H1 (cell line): ENCODE results near the gene KLRK1. TPM values are rescaled to one million over a fixed set of nuclear protein-coding genes. Genes with fewer than 3 reads are reported as not detected.
"Not testable (repeated sequence)": the region's sequence is repeated elsewhere in the genome, so short reads cannot be mapped to it uniquely, and the experiment has no call there.

Experiments
- CTCF ChIA-PET: fragments of 300-600 bp; sonication (Branson Sonifier 250); formaldehyde crosslinking; loops from one replicate; lab custom pipeline; 2021; ENCODE audit not compliant: partially characterized antibody; lab: Charles Lee
- POLR2A ChIA-PET: fragments of 300-600 bp; sonication (Branson Sonifier 250); formaldehyde crosslinking; loops from one replicate; lab custom pipeline; 2021; ENCODE audit warnings: inconsistent platforms; ENCODE audit not compliant: partially characterized antibody; lab: Charles Lee
- DNase-seq, 2 experiments: peaks; one replicate each; pipeline versions ENCODE4 v3.0.0 to v3.0.0-alpha.2; 2010 to 2022; ENCODE audit warnings: low spot score in 2 of 2, low read depth in 1 of 2, mixed read lengths in 1 of 2
- FAIRE-seq: peaks from 2 replicates; lab custom pipeline; 2011; peaks lifted over from hg19 to GRCh38; lab: Jason Lieb, UNC
- H2AFZ ChIP-seq: 2 replicates; pipeline ENCODE4 v1.8.1; 2012; ENCODE audit warnings: low read length, inconsistent platforms
- H2AK5ac ChIP-seq: 2 replicates; pipeline ENCODE4 v1.6.1; 2013; ENCODE audit warnings: low read depth, low read length
- H2BK120ac ChIP-seq: replicated peaks from 2 replicates; pipeline ENCODE3; 2013; ENCODE audit warnings: low read depth, low read length, inconsistent platforms
- H2BK12ac ChIP-seq: 2 replicates; pipeline ENCODE4 v1.6.1; 2013; ENCODE audit warnings: low read depth, low read length
- H2BK15ac ChIP-seq: 2 replicates; pipeline ENCODE4 v1.6.1; 2013; ENCODE audit warnings: low read length
- H2BK20ac ChIP-seq: 2 replicates; pipeline ENCODE4 v1.6.1; 2013; ENCODE audit warnings: low read length
- H2BK5ac ChIP-seq: 2 replicates; pipeline ENCODE4 v1.6.1; 2013; ENCODE audit warnings: low read depth, low read length
- H3K14ac ChIP-seq: 2 replicates; pipeline ENCODE4 v1.6.1; 2013; ENCODE audit warnings: inconsistent platforms; ENCODE audit not compliant: insufficient read length
- H3K18ac ChIP-seq: 2 replicates; pipeline ENCODE4 v1.6.1; 2013; ENCODE audit warnings: low read length; ENCODE audit errors: extremely low read depth
- H3K23ac ChIP-seq: 2 replicates; pipeline ENCODE4 v1.6.1; 2013; ENCODE audit warnings: inconsistent platforms; ENCODE audit not compliant: insufficient read length
- H3K23me2 ChIP-seq: 2 replicates; pipeline ENCODE4 v1.6.1; 2013; ENCODE audit warnings: low read depth, low read length
- H3K27ac ChIP-seq: 2 replicates; pipeline ENCODE4 v1.6.1; 2011; ENCODE audit warnings: low read depth, low read length, inconsistent platforms
- H3K27me3 ChIP-seq, 4 experiments: replicated peaks in 1 of 4; 1 replicate in 1 of 4; 2 replicates in 3 of 4; pipeline versions ENCODE4 v1.6.1 to v1.8.1; 2011 to 2013; ENCODE audit warnings: low read length in 3 of 4, mild to moderate bottlenecking in 3 of 4, inconsistent platforms in 2 of 4, mixed read lengths in 2 of 4, moderate library complexity in 1 of 4; ENCODE audit not compliant: control insufficient read depth in 3 of 4, insufficient read depth in 3 of 4; ENCODE audit errors: extremely low read depth in 1 of 4
- H3K36me3 ChIP-seq, 4 experiments: 2 replicates each; pipeline versions ENCODE4 v1.6.1 to v1.8.1; 2011 to 2013; ENCODE audit warnings: mild to moderate bottlenecking in 4 of 4, low read length in 3 of 4, moderate library complexity in 2 of 4, control low read depth in 1 of 4, inconsistent platforms in 1 of 4; ENCODE audit not compliant: insufficient read depth in 4 of 4, control insufficient read depth in 2 of 4
- H3K4ac ChIP-seq: replicated peaks from 2 replicates; pipeline ENCODE3; 2013; ENCODE audit warnings: low read length, low read depth, mixed read lengths, inconsistent platforms; ENCODE audit not compliant: insufficient read length
- H3K4me1 ChIP-seq, 4 experiments: replicated peaks in 1 of 4; 1 replicate in 1 of 4; 2 replicates in 3 of 4; pipeline versions ENCODE4 v1.6.1 to v1.8.1; 2011 to 2013; ENCODE audit warnings: low read length in 3 of 4, inconsistent platforms in 2 of 4, mixed read lengths in 1 of 4; ENCODE audit not compliant: insufficient read depth in 4 of 4, control insufficient read depth in 3 of 4
- H3K4me2 ChIP-seq, 2 experiments: 2 replicates each; pipeline versions ENCODE4 v1.6.1 to v1.8.1; 2011 to 2013; ENCODE audit warnings: low read depth in 2 of 2, low read length in 2 of 2, control low read depth in 1 of 2, inconsistent platforms in 1 of 2, mild to moderate bottlenecking in 1 of 2; ENCODE audit not compliant: insufficient read depth in 1 of 2
- H3K4me3 ChIP-seq, 4 experiments: fragments of 200-600, 300-600 bp in 1 of 4; sonication (generic), shearing (Covaris generic), sonication (Bioruptor Twin) in 1 of 4; 2 replicates each; pipeline versions ENCODE4 v1.5.1 to v1.8.1; 2011 to 2016; ENCODE audit warnings: low read length in 4 of 4, low read depth in 3 of 4, control low read depth in 2 of 4, inconsistent platforms in 2 of 4, mild to moderate bottlenecking in 2 of 4, mixed read lengths in 1 of 4, moderate library complexity in 1 of 4; ENCODE audit not compliant: insufficient read depth in 2 of 4; ENCODE audit errors: extremely low read depth in 1 of 4
- H3K56ac ChIP-seq: replicated peaks from 2 replicates; pipeline ENCODE3; 2013; ENCODE audit warnings: low read depth, mild to moderate bottlenecking, mixed read lengths, low read length, inconsistent platforms; ENCODE audit not compliant: insufficient read length
- H3K79me1 ChIP-seq: 2 replicates; pipeline ENCODE4 v1.6.1; 2013; ENCODE audit warnings: low read depth, low read length, control low read depth
- H3K79me2 ChIP-seq, 2 experiments: 2 replicates each; pipeline versions ENCODE4 v1.6.1 to v1.8.1; 2012 to 2013; ENCODE audit warnings: low read length in 2 of 2, mild to moderate bottlenecking in 2 of 2, inconsistent platforms in 1 of 2; ENCODE audit not compliant: insufficient read depth in 2 of 2, control insufficient read depth in 1 of 2
- H3K9ac ChIP-seq, 4 experiments: replicated peaks in 1 of 4; 1 replicate in 1 of 4; 2 replicates in 3 of 4; pipeline versions ENCODE4 v1.6.1 to v1.8.1; 2011 to 2013; ENCODE audit warnings: low read depth in 3 of 4, low read length in 3 of 4, control low read depth in 2 of 4, mild to moderate bottlenecking in 2 of 4, moderate library complexity in 2 of 4, inconsistent platforms in 1 of 4; ENCODE audit errors: extremely low read depth in 1 of 4
- H3K9me3 ChIP-seq, 2 experiments: 2 replicates each; pipeline versions ENCODE4 v1.6.1 to v1.8.1; 2012 to 2013; ENCODE audit warnings: mild to moderate bottlenecking in 2 of 2, moderate library complexity in 2 of 2, control low read depth in 1 of 2, inconsistent platforms in 1 of 2, low read depth in 1 of 2, low read length in 1 of 2, mixed read lengths in 1 of 2; ENCODE audit not compliant: insufficient read depth in 2 of 2
- H4K20me1 ChIP-seq, 2 experiments: replicated peaks in 1 of 2; 2 replicates each; pipeline versions ENCODE3 to v1.8.1; 2011 to 2013; ENCODE audit warnings: inconsistent platforms in 2 of 2, low read length in 2 of 2, mild to moderate bottlenecking in 1 of 2; ENCODE audit not compliant: insufficient read depth in 2 of 2, control insufficient read depth in 1 of 2
- H4K5ac ChIP-seq: 2 replicates; pipeline ENCODE4 v1.6.1; 2013; ENCODE audit warnings: low read length, low read depth, mixed read lengths, inconsistent platforms; ENCODE audit not compliant: insufficient read length
- H4K8ac ChIP-seq: 2 replicates; pipeline ENCODE4 v1.8.0; 2013; ENCODE audit warnings: mild to moderate bottlenecking, moderate library complexity, low read length, inconsistent platforms; ENCODE audit not compliant: insufficient read depth; ENCODE audit errors: extremely low read depth
- H4K91ac ChIP-seq: replicated peaks from 2 replicates; pipeline ENCODE3; 2013; ENCODE audit warnings: low read length, mixed read lengths, inconsistent platforms; ENCODE audit not compliant: insufficient read length
- NRF1 ChIP-seq: IDR thresholded peaks from 2 replicates; pipeline ENCODE4 v1.6.1; 2011; ENCODE audit warnings: mild to moderate bottlenecking, low read depth, low read length, improper control_type of control experiment
- TAF1 ChIP-seq: IDR thresholded peaks from 2 replicates; pipeline ENCODE4 v1.6.1; 2011; ENCODE audit warnings: mild to moderate bottlenecking, low read depth, low read length
- WGBS, 2 experiments: shearing (Covaris generic) in 1 of 2; methylation state at CpG; one replicate each; pipeline versions ENCODE4 v1.1.6 to v1.1.7; 2013 to 2015; ENCODE audit warnings: low lambda C conversion rate in 2 of 2, mixed read lengths in 2 of 2, inconsistent platforms in 1 of 2, low coverage in 1 of 2, missing lambda C conversion rate in 1 of 2; ENCODE audit not compliant: insufficient replicate concordance in 2 of 2, insufficient coverage in 1 of 2, insufficient read length in 1 of 2; ENCODE audit errors: extremely low coverage in 1 of 2, missing lambda C conversion rate in 1 of 2; 5-methylcytosine and 5-hydroxymethylcytosine counted together
- polyA plus RNA-seq, 7 experiments: library from polyadenylated mRNA; depleted of rRNA in 3 of 7; stranded (reverse) in 5 of 7; unstranded in 2 of 7; fragments of >200 nt in 5 of 7; fragments of 200-250 nt in 2 of 7; gene quantifications; 1 replicate in 5 of 7; 2 replicates in 1 of 7; 4 replicates in 1 of 7; pipeline versions ENCODE4 v1.2.1 to v1.2.3, GENCODE V29; 2011 to 2013; ENCODE audit warnings: missing spikeins in 2 of 7, mixed read lengths in 2 of 7
- total RNA-seq: library from RNA; stranded (reverse); fragmentation: NEBNext Ultra II Directional; extraction: Animal tissue kit (Norgen Biotek cat#: 25700); gene quantifications from 2 replicates; pipeline ENCODE4 v1.2.1, GENCODE V29; 2021
- TF ChIP-seq, protein P1 (sequence below), 3 experiments: IDR thresholded peaks; 1 replicate in 2 of 3; 2 replicates in 1 of 3; pipeline versions ENCODE4 v1.5.1 to v1.6.1; 2011; ENCODE audit warnings: low read length in 3 of 3, mild to moderate bottlenecking in 3 of 3, inconsistent platforms in 2 of 3, low read depth in 1 of 3, moderate library complexity in 1 of 3; ENCODE audit not compliant: insufficient read depth in 1 of 3; ENCODE audit errors: control extremely low read depth in 1 of 3

The KLRK1 gene
- total and polyA plus RNA-seq, 2 of the 8 experiments (the other 6 are each of a cell fraction or from before 2014, with no cell fraction given) = not detected

GRCh38 chr12:10339053-10339840 lies 50.6 kb downstream of the KLRK1 start (continued):
- TF ChIP-seq, protein P1, sequence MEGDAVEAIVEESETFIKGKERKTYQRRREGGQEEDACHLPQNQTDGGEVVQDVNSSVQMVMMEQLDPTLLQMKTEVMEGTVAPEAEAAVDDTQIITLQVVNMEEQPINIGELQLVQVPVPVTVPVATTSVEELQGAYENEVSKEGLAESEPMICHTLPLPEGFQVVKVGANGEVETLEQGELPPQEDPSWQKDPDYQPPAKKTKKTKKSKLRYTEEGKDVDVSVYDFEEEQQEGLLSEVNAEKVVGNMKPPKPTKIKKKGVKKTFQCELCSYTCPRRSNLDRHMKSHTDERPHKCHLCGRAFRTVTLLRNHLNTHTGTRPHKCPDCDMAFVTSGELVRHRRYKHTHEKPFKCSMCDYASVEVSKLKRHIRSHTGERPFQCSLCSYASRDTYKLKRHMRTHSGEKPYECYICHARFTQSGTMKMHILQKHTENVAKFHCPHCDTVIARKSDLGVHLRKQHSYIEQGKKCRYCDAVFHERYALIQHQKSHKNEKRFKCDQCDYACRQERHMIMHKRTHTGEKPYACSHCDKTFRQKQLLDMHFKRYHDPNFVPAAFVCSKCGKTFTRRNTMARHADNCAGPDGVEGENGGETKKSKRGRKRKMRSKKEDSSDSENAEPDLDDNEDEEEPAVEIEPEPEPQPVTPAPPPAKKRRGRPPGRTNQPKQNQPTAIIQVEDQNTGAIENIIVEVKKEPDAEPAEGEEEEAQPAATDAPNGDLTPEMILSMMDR (IDR thresholded peaks at IDR 0.05; ENCODE audit: control extremely low read depth in 1 of 3, insufficient read depth in 1 of 3, low read depth in 1 of 3, low read length in 3 of 3) = no peak
- TF ChIP-seq NRF1 (no peak), TAF1 (no peak)

DNA sequence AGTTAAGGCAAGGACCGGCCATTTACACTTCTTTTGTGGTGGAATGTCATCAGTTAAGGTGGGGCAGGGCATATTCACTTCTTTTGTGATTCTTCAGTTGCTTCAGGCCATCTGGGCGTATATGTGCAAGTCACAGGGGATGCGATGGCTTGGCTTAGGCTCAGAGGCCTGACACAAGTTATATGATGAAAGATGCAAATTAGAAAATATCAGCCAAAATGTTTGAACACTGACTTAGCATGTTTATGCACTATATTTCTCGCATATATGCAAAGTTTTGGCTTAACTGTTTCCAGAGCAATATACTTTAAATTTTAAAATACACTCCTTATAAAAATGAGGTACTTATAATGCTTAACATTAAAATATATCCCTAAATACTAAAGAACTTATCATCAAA lies 51.4 kb downstream of the KLRK1 start:
- H3K4me2 ChIP-seq, H4K20me1 ChIP-seq, FAIRE-seq, H4K5ac ChIP-seq, H3K36me3 ChIP-seq, H3K27ac ChIP-seq, H4K91ac ChIP-seq, H3K4me1 ChIP-seq, H4K8ac ChIP-seq, H3K18ac ChIP-seq, DNase-seq, H2BK15ac ChIP-seq, H3K9ac ChIP-seq, H2AK5ac ChIP-seq, H2BK12ac ChIP-seq, H3K27me3 ChIP-seq, H3K23me2 ChIP-seq, H2AFZ ChIP-seq, H3K4ac ChIP-seq, POLR2A ChIA-PET, H2BK5ac ChIP-seq, H2BK20ac ChIP-seq, H3K79me1 ChIP-seq, H3K9me3 ChIP-seq, H3K23ac ChIP-seq, H3K14ac ChIP-seq, H3K56ac ChIP-seq, H3K4me3 ChIP-seq, CTCF ChIA-PET, H3K79me2 ChIP-seq, H2BK120ac ChIP-seq: not testable (repeated sequence)
- WGBS, 2 experiments = 86% methylated on average over 4 of the region's 4 CpGs; no CpG with 5 or more reads in 1 of the 2 experiments
